GM19438 (cell line): ENCODE measurements around the gene SDF2.
"Not testable (repeated sequence)": the region's sequence is repeated elsewhere in the genome, so short reads cannot be mapped to it uniquely, and the experiment has no call there.

Source experiments
- ATAC-seq: cut with Tn5 transposase; IDR thresholded peaks from one replicate; pipeline ENCODE4 v1.9.1; 2021; ENCODE audit warnings: low read depth; ENCODE audit not compliant: unreplicated experiment

SDF2 gene

GRCh38 chr17:28685366-28685765, 23.7 kb upstream of the SDF2 start:
- no peak for ATAC-seq

GRCh38 chr17:28684963-28685362, 23.3 kb upstream of the SDF2 start:
- no peak for ATAC-seq

- no peak for ATAC-seq
Measured at GRCh38 chr17:28682655-28683054, 20.9 kb upstream of the SDF2 start.

- ATAC-seq = no peak
Measured at GRCh38 chr17:28675980-28676379, 14.3 kb upstream of the SDF2 start.

GRCh38 chr17:28675490-28675889, 13.8 kb upstream of the SDF2 start:
- no peak for ATAC-seq

- ATAC-seq = no peak
Measured at GRCh38 chr17:28669918-28670317, 8.2 kb upstream of the SDF2 start.

GRCh38 chr17:28667870-28668269, 6.2 kb upstream of the SDF2 start:
- ATAC-seq = no peak

GRCh38 chr17:28665994-28666393, 4.3 kb upstream of the SDF2 start:
- ATAC-seq = no peak

GRCh38 chr17:28663723-28664122, 2.0 kb upstream of the SDF2 start:
- no peak for ATAC-seq

- no peak for ATAC-seq
Measured at GRCh38 chr17:28662527-28662829, 772 bp upstream of the SDF2 start.

- not testable (repeated sequence) for ATAC-seq
Measured at GRCh38 chr17:28659497-28659881, 2.2 kb downstream of the SDF2 start.

GRCh38 chr17:28658766-28659496, 2.8 kb downstream of the SDF2 start:
- ATAC-seq = not testable (repeated sequence)

GRCh38 chr17:28658342-28658741, 3.4 kb downstream of the SDF2 start:
- ATAC-seq = not testable (repeated sequence)

GRCh38 chr17:28657756-28658155, 4.0 kb downstream of the SDF2 start:
- no peak for ATAC-seq

GRCh38 chr17:28655160-28655559, 6.5 kb downstream of the SDF2 start:
- no peak for ATAC-seq

- ATAC-seq = no peak
Measured at GRCh38 chr17:28648698-28649097, 13.0 kb downstream of the SDF2 start.

- ATAC-seq = no peak
Measured at GRCh38 chr17:28646039-28646754, 15.5 kb downstream of the SDF2 start.

- no peak for ATAC-seq
Measured at GRCh38 chr17:28645576-28645939, 16.1 kb downstream of the SDF2 start.

GRCh38 chr17:28644787-28645575, 16.7 kb downstream of the SDF2 start, which contains the start of gene BLTP2:
Gene BLTP2, minus strand, starts transcription at chr17:28645158. Its CDS starts 102 bp downstream, at chr17:28645056.
- peak; percentile 83 for ATAC-seq

- ATAC-seq = no peak
Measured at GRCh38 chr17:28643983-28644786, 17.5 kb downstream of the SDF2 start.

GRCh38 chr17:28641579-28641978, 20.1 kb downstream of the SDF2 start:
- ATAC-seq = no peak
